MM.1S (cell line): Measurements from ENCODE around the gene CNTFR.

Experiments
- EZH2 ChIP-seq: fragments of 300-600 bp; sonication (generic); optimal IDR thresholded peaks from 2 replicates; pipeline ENCODE3; 2017; ENCODE audit warnings: low read depth, mild to moderate bottlenecking, antibody characterized with exemption, low read length, mixed read lengths
- EZH2phosphoT487 ChIP-seq: fragments of 300-600 bp; sonication (generic); IDR thresholded peaks from 2 replicates; pipeline ENCODE4 v1.6.1; 2018; ENCODE audit warnings: antibody characterized with exemption, low read length
- TF ChIP-seq, protein P1 (sequence below): fragments of 300-600 bp; sonication (generic); IDR thresholded peaks from 2 replicates; pipeline ENCODE4 v1.5.1; 2016; ENCODE audit warnings: antibody characterized with exemption, low read length, mixed read lengths

DNA sequence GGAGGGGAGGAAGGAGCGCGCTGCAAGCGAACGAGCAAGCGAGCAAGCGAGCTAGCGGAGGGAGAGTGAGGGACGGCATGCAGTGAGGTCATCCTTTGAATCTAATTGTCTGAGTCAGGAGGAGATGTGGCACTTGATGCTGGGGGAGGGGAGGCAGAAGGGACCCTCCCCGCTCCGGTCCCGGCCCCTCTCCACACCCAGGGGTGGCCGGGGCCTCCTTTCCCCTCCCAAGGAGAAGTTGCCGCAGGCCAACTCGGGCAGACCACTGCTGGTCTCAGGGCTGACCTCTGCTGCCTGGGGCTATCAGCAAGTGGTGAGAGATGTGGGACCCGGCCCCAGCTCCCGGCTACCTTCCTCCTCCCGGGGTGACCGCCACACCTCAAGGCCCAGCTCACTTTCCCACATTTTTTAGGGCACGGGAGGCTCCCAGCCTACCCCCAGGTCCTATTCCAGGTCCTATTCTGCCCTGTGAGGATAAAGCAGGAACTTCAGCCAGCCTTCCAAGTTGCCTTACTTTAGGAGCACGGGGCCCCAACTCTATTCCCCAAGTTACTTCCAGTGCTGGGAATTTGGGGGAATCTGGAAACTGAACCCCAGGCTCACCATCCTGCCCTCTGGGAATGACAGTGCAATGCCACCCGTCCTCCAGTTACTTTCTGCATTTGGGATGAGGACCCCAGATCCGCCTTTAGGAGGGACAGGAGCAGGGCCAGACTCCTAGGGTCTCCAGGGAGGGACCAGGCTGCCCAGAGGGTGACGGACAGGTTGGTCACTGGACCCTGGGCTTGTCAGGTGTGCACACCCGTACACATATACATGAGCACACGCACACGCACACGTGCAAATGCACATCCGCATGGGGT is 11.1 kb downstream of the CNTFR start:
- TF ChIP-seq, protein P1, sequence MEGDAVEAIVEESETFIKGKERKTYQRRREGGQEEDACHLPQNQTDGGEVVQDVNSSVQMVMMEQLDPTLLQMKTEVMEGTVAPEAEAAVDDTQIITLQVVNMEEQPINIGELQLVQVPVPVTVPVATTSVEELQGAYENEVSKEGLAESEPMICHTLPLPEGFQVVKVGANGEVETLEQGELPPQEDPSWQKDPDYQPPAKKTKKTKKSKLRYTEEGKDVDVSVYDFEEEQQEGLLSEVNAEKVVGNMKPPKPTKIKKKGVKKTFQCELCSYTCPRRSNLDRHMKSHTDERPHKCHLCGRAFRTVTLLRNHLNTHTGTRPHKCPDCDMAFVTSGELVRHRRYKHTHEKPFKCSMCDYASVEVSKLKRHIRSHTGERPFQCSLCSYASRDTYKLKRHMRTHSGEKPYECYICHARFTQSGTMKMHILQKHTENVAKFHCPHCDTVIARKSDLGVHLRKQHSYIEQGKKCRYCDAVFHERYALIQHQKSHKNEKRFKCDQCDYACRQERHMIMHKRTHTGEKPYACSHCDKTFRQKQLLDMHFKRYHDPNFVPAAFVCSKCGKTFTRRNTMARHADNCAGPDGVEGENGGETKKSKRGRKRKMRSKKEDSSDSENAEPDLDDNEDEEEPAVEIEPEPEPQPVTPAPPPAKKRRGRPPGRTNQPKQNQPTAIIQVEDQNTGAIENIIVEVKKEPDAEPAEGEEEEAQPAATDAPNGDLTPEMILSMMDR, result no peak
- TF ChIP-seq EZH2phosphoT487 (no peak), EZH2 (no peak)
